A549 (cell line): ENCODE results near the gene MAP3K8. TPM values are rescaled to one million over a fixed set of nuclear protein-coding genes. Genes with fewer than 3 reads are reported as not detected.

Experiments used
- ATAC-seq, 2 experiments: fragments of 200-7000 bp in 1 of 2; fragments of >200 bp in 1 of 2; cut with Nextera tagmentation in 1 of 2; cut with Tn5 transposase in 1 of 2; 3 replicates each; pipeline versions ENCODE4 v1.8.0 to v1.9.1; 2018 to 2020; ENCODE audit warnings: mild to moderate bottlenecking in 1 of 2, moderate library complexity in 1 of 2
- CTCF ChIA-PET: fragments of 300-600 bp; sonication (Branson Sonifier 250); formaldehyde crosslinking; extraction: SDS; loops from one replicate; lab custom pipeline; 2021; ENCODE audit warnings: antibody characterized with exemption, inconsistent platforms; lab: Yijun Ruan, JAX
- POLR2A ChIA-PET: fragments of 350-600 bp; formaldehyde crosslinking; extraction: SDS; loops from one replicate; lab custom pipeline; 2021; ENCODE audit warnings: antibody characterized with exemption, inconsistent platforms; lab: Yijun Ruan, JAX
- DNase-seq, 2 experiments: peaks; one replicate each; pipeline versions ENCODE4 v3.0.0 to v3.0.0-alpha.2; 2011 to 2016; ENCODE audit warnings: low read depth in 1 of 2, low spot score in 1 of 2
- FAIRE-seq: peaks from 2 replicates; lab custom pipeline; 2011; peaks lifted over from hg19 to GRCh38; lab: Jason Lieb, UNC
- H3K27ac ChIP-seq, 2 experiments: fragments of >200 bp; sonication (Bioruptor Twin); formaldehyde crosslinking; 3 replicates each; pipeline ENCODE4 v1.5.1; 2016 to 2017
- H3K4me1 ChIP-seq: fragments of >200 bp; sonication (Bioruptor Twin); formaldehyde crosslinking; 3 replicates; pipeline ENCODE4 v1.6.1; 2016
- H3K4me2 ChIP-seq: fragments of >200 bp; sonication (Bioruptor Twin); formaldehyde crosslinking; 3 replicates; pipeline ENCODE4 v1.6.1; 2016
- H3K4me3 ChIP-seq: fragments of >200 bp; sonication (Bioruptor Twin); formaldehyde crosslinking; 3 replicates; pipeline ENCODE4 v1.5.1; 2016
- H3K9me3 ChIP-seq: fragments of >200 bp; sonication (Bioruptor Twin); formaldehyde crosslinking; 3 replicates; pipeline ENCODE4 v1.6.1; 2016
- BCL3 ChIP-seq: fragments of >200 bp; sonication (Bioruptor Twin); formaldehyde crosslinking; IDR thresholded peaks from 3 replicates; pipeline ENCODE4 v1.6.1; 2016
- CEBPB ChIP-seq, 2 experiments: fragments of >200 bp in 1 of 2; sonication (Bioruptor Twin) in 1 of 2; formaldehyde crosslinking in 1 of 2; IDR thresholded peaks; 2 replicates each; pipeline ENCODE4 v1.6.1; 2012 to 2016
- CTCF ChIP-seq: fragments of >200 bp; sonication (Bioruptor Twin); formaldehyde crosslinking; IDR thresholded peaks from 3 replicates; pipeline ENCODE4 v1.5.1; 2016
- EHMT2 ChIP-seq: fragments of 200-600 bp; sonication (generic); IDR thresholded peaks from 2 replicates; pipeline ENCODE4 v1.6.1; 2016; ENCODE audit warnings: antibody characterized with exemption, low read depth, mild to moderate bottlenecking, moderate library complexity
- EP300 ChIP-seq, 2 experiments: fragments of >200 bp; sonication (Bioruptor Twin); formaldehyde crosslinking; IDR thresholded peaks; 2 replicates in 1 of 2; 3 replicates in 1 of 2; pipeline ENCODE4 v1.6.1; 2016 to 2017
- ESRRA ChIP-seq: fragments of 150-350 bp; IDR thresholded peaks from 2 replicates; pipeline ENCODE4 v1.6.1; 2014; ENCODE audit warnings: mild to moderate bottlenecking, low read length, borderline replicate concordance
- HES2 ChIP-seq: fragments of >200 bp; sonication (Bioruptor Twin); formaldehyde crosslinking; IDR thresholded peaks from 2 replicates; pipeline ENCODE4 v1.6.1; 2016
- HMGXB4 ChIP-seq: fragments of 250-450 bp; sonication (Bioruptor Pico); IDR thresholded peaks from 2 replicates; pipeline ENCODE4 v1.5.0; 2021; ENCODE audit warnings: mild to moderate bottlenecking, moderate library complexity, borderline replicate concordance
- HOXB13 ChIP-seq: fragments of 250-450 bp; sonication (Bioruptor Pico); IDR thresholded peaks from 2 replicates; pipeline ENCODE4 v1.5.0; 2020; ENCODE audit warnings: low read depth, mild to moderate bottlenecking, moderate library complexity
- JUNB ChIP-seq: fragments of >200 bp; sonication (Bioruptor Twin); formaldehyde crosslinking; IDR thresholded peaks from 2 replicates; pipeline ENCODE4 v1.6.1; 2016
- KDM5A ChIP-seq: fragments of 200-600 bp; sonication (generic); IDR thresholded peaks from 2 replicates; pipeline ENCODE4 v1.6.1; 2016; ENCODE audit warnings: antibody characterized with exemption, mild to moderate bottlenecking
- MAZ ChIP-seq: fragments of 150-350 bp; IDR thresholded peaks from 2 replicates; pipeline ENCODE4 v1.6.1; 2014; ENCODE audit warnings: antibody characterized with exemption, low read depth, low read length, borderline replicate concordance
- MYC ChIP-seq: IDR thresholded peaks from 2 replicates; pipeline ENCODE4 v1.6.1; 2012; ENCODE audit warnings: mild to moderate bottlenecking, inconsistent platforms, low read length, improper control_type of control experiment, borderline replicate concordance
- NFE2L2 ChIP-seq: fragments of 150-350 bp; conservative IDR thresholded peaks from 2 replicates; pipeline ENCODE4 v1.6.1; 2014; ENCODE audit warnings: low read length
- PBX3 ChIP-seq: IDR thresholded peaks from 2 replicates; pipeline ENCODE4 v1.6.1; 2012
- RARB ChIP-seq: fragments of 250-450 bp; sonication (Bioruptor Pico); IDR thresholded peaks from 2 replicates; pipeline ENCODE4 v1.8.0; 2021; ENCODE audit warnings: mild to moderate bottlenecking, moderate library complexity
- REST ChIP-seq: fragments of 200-600 bp; sonication (generic); IDR thresholded peaks from 2 replicates; pipeline ENCODE4 v1.6.1; 2016; ENCODE audit warnings: antibody characterized with exemption, mild to moderate bottlenecking, moderate library complexity
- USF2 ChIP-seq: fragments of 450-650 bp; IDR thresholded peaks from 2 replicates; pipeline ENCODE4 v1.6.1; 2014; ENCODE audit warnings: antibody characterized with exemption
- ZNF302 ChIP-seq: fragments of 250-450 bp; sonication (Bioruptor Pico); IDR thresholded peaks from 2 replicates; pipeline ENCODE4 v1.9.0; 2021; ENCODE audit warnings: inconsistent platforms, mild to moderate bottlenecking, moderate library complexity
- WGBS: methylation state at CpG from one replicate; pipeline ENCODE4 v1.1.6; 2017; ENCODE audit errors: missing lambda C conversion rate; 5-methylcytosine and 5-hydroxymethylcytosine counted together
- polyA plus RNA-seq, 4 experiments: library from polyadenylated mRNA; depleted of rRNA in 3 of 4; stranded (reverse); fragments of >200 nt; fragmentation: RNase III in 1 of 4; extraction: RNeasy Plus Mini Kit Qiagen cat#74134 plus additional on column Dnase treatment in 1 of 4; gene quantifications; 2 replicates in 3 of 4; 3 replicates in 1 of 4; pipeline ENCODE4 v1.2.3, GENCODE V29; 2011 to 2017

Gene MAP3K8
- polyA plus RNA-seq, 2 of the 4 experiments (the other 2 are of a cell fraction) = 26.4 to 50.8 TPM

- TF ChIP-seq EHMT2 (no peak), NFE2L2 (no peak), ESRRA (no peak)
Observed at GRCh38 chr10:30390207-30390606, 43.8 kb upstream of the MAP3K8 start (continued).

- no peak overlapping the region for H3K4me2 ChIP-seq
- POLR2A ChIA-PET = no interaction called here
- CTCF ChIA-PET = interaction anchor here (0.7 to 7.1 kb wide), 19 partner anchors 9 to 327 kb away, joined by 3 to 216 read pairs (median 8); no protein-coding TSS in a partner anchor
- no peak overlapping the region for H3K4me3 ChIP-seq
- H3K4me1 ChIP-seq = peaks cover 7% of the 10 kb centered on the region; the same call in 1 of the 3 replicates
- WGBS = 71% methylated on average over 7 of the region's 7 CpGs
- DNase-seq (no peak), ATAC-seq (no peak), FAIRE-seq (no peak)
- H3K27ac ChIP-seq = no peak overlapping the region
- TF ChIP-seq USF2 (no peak), HES2 (no peak), EP300 (IDR thresholded peaks at IDR 0.05) (no peak), ZNF302 (CRISPR knock-in tag) (no peak), RARB (no peak), REST (no peak), JUNB (no peak), KDM5A (no peak), ESRRA (no peak), CTCF (no peak), BCL3 (no peak), HOXB13 (CRISPR knock-in tag) (no peak), CEBPB (IDR thresholded peaks at IDR 0.05) (no peak), PBX3 (no peak), EHMT2 (no peak), MYC (no peak), MAZ (no peak), HMGXB4 (CRISPR knock-in tag) (no peak), NFE2L2 (no peak)
- no peaks in the 10 kb centered on the region for H3K9me3 ChIP-seq
Observed at GRCh38 chr10:30391266-30391665, 42.7 kb upstream of the MAP3K8 start.
